ENCODE data around the gene KAZN. TPM values are rescaled to one million over a fixed set of nuclear protein-coding genes. Genes with fewer than 3 reads are reported as not detected.

KAZN gene
- total RNA-seq, 3 donors from 2014 or later: 12.2 to 16.4 (median 16.2) TPM

DNA sequence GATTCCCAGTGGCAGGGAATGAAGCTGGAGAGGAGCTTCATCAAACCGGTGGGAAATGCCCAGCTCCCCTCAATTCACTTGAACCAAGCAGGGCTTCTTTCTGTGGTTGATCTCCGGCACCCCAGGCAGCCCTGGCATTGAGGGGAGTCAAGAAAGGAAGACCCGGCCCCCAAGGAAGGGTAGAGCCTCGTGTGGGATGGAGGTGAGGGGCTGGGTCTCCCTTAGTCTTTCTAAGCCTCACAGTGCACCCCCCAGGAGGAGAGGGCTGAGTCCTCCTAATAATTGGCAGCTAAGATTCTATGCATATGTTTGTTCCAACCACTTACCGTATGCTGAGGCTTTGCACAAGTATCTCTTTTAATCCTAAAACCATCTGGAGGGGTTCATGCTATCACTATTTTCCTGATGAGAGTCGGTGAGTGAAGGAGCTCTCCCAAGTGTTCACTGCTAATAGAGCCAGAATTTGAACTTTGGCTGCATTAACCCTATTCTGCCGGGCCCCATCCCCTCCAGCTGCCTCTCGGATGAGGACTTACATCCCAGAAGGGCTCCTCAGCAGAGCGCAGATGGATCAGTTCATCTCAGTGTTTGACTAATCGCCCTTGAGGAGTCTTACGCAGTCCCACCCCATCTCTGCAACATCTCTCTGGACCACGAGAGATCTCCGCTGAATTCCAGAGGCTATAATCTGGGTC lies 521.9 kb downstream of the KAZN start:
- intact Hi-C loops (cut with DNase I; ENCODE audit: low total_unique reads): loop anchor here (10.0 kb wide), 1 partner anchor 164 kb away; no protein-coding TSS in a partner anchor
- no peak for TF ChIP-seq POLR2AphosphoS5 (IDR thresholded peaks at IDR 0.05)
- TF ChIP-seq, protein P1, sequence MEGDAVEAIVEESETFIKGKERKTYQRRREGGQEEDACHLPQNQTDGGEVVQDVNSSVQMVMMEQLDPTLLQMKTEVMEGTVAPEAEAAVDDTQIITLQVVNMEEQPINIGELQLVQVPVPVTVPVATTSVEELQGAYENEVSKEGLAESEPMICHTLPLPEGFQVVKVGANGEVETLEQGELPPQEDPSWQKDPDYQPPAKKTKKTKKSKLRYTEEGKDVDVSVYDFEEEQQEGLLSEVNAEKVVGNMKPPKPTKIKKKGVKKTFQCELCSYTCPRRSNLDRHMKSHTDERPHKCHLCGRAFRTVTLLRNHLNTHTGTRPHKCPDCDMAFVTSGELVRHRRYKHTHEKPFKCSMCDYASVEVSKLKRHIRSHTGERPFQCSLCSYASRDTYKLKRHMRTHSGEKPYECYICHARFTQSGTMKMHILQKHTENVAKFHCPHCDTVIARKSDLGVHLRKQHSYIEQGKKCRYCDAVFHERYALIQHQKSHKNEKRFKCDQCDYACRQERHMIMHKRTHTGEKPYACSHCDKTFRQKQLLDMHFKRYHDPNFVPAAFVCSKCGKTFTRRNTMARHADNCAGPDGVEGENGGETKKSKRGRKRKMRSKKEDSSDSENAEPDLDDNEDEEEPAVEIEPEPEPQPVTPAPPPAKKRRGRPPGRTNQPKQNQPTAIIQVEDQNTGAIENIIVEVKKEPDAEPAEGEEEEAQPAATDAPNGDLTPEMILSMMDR (IDR thresholded peaks at IDR 0.05): no peak
- no peak for TF ChIP-seq POLR2A (IDR thresholded peaks at IDR 0.05)
- no peak overlapping the region for H3K4me3 ChIP-seq
- no peak for DNase-seq (ENCODE audit: low spot score in 2 of 2)
- no peaks in the 10 kb centered on the region for H3K9me3 ChIP-seq
- H3K4me1 ChIP-seq: no peaks in the 10 kb centered on the region
- H3K27me3 ChIP-seq: no peaks in the 10 kb centered on the region
- no peaks in the 10 kb centered on the region for H3K36me3 ChIP-seq
- no peak overlapping the region for H3K27ac ChIP-seq

DNA sequence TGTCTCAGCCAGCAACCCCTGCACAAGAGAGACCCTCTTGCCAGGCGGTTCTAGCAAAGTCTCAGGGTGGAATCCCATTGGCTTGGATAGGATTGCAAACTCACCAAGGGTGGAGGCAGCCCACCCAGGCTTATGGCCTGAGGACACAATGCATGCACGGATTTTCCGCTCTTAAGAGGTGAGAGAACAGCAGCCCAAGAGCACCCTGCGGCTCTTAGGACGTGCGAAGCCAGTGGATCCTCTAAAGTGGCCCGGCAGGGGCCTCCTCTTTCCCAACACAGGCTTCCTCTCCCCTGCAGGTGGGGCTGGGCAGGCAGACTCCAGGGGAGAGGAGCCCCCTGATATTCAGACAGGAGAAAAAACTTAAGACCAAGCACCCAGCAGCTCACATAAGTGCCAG lies 523.8 kb downstream of the KAZN start:
- Histone ChIP-seq H3K9me3 (no peaks in the 10 kb centered on the region), H3K4me1 (no peaks in the 10 kb centered on the region), H3K27me3 (no peaks in the 10 kb centered on the region), H3K4me3 (no peak overlapping the region), H3K27ac (no peak overlapping the region), H3K36me3 (no peaks in the 10 kb centered on the region)
- TF ChIP-seq POLR2A (IDR thresholded peaks at IDR 0.05): no peak
- TF ChIP-seq, protein P1 (IDR thresholded peaks at IDR 0.05): no peak
- no peak for TF ChIP-seq POLR2AphosphoS5 (IDR thresholded peaks at IDR 0.05)
- DNase-seq (ENCODE audit: low spot score in 2 of 2): no peak
- intact Hi-C loops (cut with DNase I; ENCODE audit: low total_unique reads): loop anchor here (10.0 kb wide), 1 partner anchor 162 kb away; no protein-coding TSS in a partner anchor

DNA sequence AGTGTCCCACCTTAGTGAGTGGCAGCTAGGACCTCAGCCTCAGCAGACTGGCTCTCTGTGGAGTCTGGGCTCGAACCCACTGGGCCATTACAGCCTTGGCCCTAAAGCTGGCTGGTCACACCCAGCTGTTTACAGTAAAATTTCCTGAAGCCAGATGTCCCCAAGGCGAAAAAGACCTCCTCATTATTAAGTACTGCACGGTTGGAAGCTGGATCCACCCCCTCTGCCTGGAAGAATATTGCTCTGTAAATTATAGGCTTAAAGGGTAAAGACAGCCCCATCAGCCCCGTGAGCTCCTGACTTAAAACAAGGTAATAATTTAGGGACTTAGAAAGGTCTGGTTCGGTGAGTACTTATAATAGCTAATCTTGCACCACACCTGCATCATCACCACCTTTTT lies 524.8 kb downstream of the KAZN start:
- Histone ChIP-seq H3K4me1 (no peaks in the 10 kb centered on the region), H3K27ac (no peak overlapping the region), H3K9me3 (no peaks in the 10 kb centered on the region), H3K36me3 (no peaks in the 10 kb centered on the region), H3K4me3 (no peak overlapping the region), H3K27me3 (no peaks in the 10 kb centered on the region)
- DNase-seq (ENCODE audit: low spot score in 2 of 2): no peak
- intact Hi-C loops (cut with DNase I; ENCODE audit: low total_unique reads): loop anchor here (10.0 kb wide), 1 partner anchor 162 kb away; no protein-coding TSS in a partner anchor
- TF ChIP-seq POLR2A (IDR thresholded peaks at IDR 0.05): no peak
- TF ChIP-seq, protein P1 (IDR thresholded peaks at IDR 0.05): no peak
- TF ChIP-seq POLR2AphosphoS5 (IDR thresholded peaks at IDR 0.05): no peak

DNA sequence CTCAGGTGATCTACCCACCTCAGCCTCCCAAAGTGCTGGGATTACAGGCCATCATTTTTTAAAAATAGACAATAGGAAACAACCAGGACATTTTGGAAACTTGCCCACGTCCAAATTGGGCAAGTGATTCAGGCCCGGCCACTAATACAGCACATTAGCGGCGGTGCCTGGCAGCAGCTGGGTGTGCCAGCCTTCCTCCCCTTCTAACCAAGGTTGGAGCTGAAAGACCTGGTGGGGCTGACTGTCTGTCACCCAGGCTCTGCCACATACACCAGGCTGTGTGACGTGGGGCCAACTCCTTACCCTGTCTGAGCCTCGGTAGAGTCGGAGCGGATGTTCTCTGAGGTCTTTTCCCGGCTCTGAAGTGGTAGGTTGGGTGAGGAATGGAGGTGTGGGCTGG lies 525.4 kb downstream of the KAZN start:
- TF ChIP-seq, protein P1 (IDR thresholded peaks at IDR 0.05): no peak
- TF ChIP-seq POLR2A (IDR thresholded peaks at IDR 0.05): no peak
- TF ChIP-seq POLR2AphosphoS5 (IDR thresholded peaks at IDR 0.05): no peak
- Histone ChIP-seq H3K9me3 (no peaks in the 10 kb centered on the region), H3K36me3 (no peaks in the 10 kb centered on the region), H3K27ac (no peak overlapping the region), H3K27me3 (no peaks in the 10 kb centered on the region), H3K4me3 (no peak overlapping the region), H3K4me1 (no peaks in the 10 kb centered on the region)
- intact Hi-C loops (cut with DNase I; ENCODE audit: low total_unique reads): loop anchor here (10.0 kb wide), 1 partner anchor 161 kb away; no protein-coding TSS in a partner anchor
- DNase-seq (ENCODE audit: low spot score in 2 of 2): no peak

DNA sequence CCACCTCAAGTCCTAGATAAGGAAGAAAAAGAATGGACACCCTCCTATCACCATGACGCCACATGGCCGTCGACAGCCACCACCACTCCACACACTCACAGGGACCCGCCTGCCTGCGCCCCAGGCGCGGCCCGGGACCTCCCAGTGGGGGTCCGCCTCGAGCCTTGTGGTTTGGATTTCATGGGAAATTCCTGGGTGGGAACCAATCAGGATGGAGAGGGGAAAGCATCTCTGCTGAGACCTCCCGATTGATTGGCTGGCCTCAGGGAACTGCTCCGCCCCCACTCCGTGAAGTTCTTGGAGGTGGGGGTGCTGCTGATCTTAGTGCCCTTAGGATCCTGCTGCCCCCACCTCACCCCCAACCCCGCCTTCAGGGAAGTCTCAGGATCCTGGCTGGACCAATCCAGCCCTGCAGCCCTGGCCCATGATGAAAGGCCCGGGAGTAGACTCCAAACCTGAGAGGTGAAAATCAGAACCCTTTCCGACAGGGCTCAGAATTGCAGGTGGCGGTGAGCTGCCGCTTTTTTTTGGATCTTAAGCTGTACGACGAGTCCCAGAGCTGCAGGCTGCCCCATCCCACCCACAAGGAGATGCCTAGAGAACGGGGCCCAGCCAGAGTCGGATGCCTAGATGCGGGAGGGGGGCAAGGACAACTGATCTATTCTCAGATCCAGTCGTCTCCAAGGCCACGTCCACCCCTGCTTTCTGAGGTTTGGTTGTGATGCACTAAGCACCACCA lies 526.0 kb downstream of the KAZN start:
- H3K9me3 ChIP-seq: no peaks in the 10 kb centered on the region
- no peaks in the 10 kb centered on the region for H3K27me3 ChIP-seq
- TF ChIP-seq POLR2A (IDR thresholded peaks at IDR 0.05) (no peak), POLR2AphosphoS5 (IDR thresholded peaks at IDR 0.05) (no peak)
- TF ChIP-seq, protein P1 (IDR thresholded peaks at IDR 0.05): no peak
- H3K4me1 ChIP-seq: no peaks in the 10 kb centered on the region
- H3K27ac ChIP-seq: no peak overlapping the region
- H3K36me3 ChIP-seq: no peaks in the 10 kb centered on the region
- no peak for DNase-seq (ENCODE audit: low spot score in 2 of 2)
- H3K4me3 ChIP-seq: no peak overlapping the region
- intact Hi-C loops (cut with DNase I; ENCODE audit: low total_unique reads): loop anchor here (10.0 kb wide), 1 partner anchor 160 kb away; no protein-coding TSS in a partner anchor
